ENCODE results near the gene KIF5C.

The KIF5C gene

GRCh38 chr2:148947299-148947698 lies 72.3 kb downstream of the KIF5C start:
- H3K4me3 ChIP-seq (ENCODE audit: low read depth in 1 of 2, low read length in 2 of 2) = no peak overlapping the region
- H3K9me3 ChIP-seq (ENCODE audit: low read length) = no peaks in the 10 kb centered on the region
- H3K36me3 ChIP-seq (ENCODE audit: insufficient read depth, low read length) = no peaks in the 10 kb centered on the region
- no peaks in the 10 kb centered on the region for H3K27me3 ChIP-seq (ENCODE audit: control insufficient read depth in 1 of 2, insufficient read depth in 2 of 2, low read length in 2 of 2)
- no peaks in the 10 kb centered on the region for H3K4me1 ChIP-seq (ENCODE audit: insufficient read depth, low read length)
- H3K9ac ChIP-seq (ENCODE audit: low read length) = no peak overlapping the region
- no peak overlapping the region for H3K27ac ChIP-seq (ENCODE audit: low read depth, low read length)

GRCh38 chr2:148948868-148949267 lies 73.8 kb downstream of the KIF5C start:
- Histone ChIP-seq H3K9me3 (ENCODE audit: low read length) (no peaks in the 10 kb centered on the region), H3K36me3 (ENCODE audit: insufficient read depth, low read length) (no peaks in the 10 kb centered on the region), H3K4me1 (ENCODE audit: insufficient read depth, low read length) (no peaks in the 10 kb centered on the region), H3K27ac (ENCODE audit: low read depth, low read length) (no peak overlapping the region), H3K4me3 (ENCODE audit: low read depth in 1 of 2, low read length in 2 of 2) (no peak overlapping the region), H3K27me3 (ENCODE audit: control insufficient read depth in 1 of 2, insufficient read depth in 2 of 2, low read length in 2 of 2) (no peaks in the 10 kb centered on the region), H3K9ac (ENCODE audit: low read length) (no peak overlapping the region)

DNA sequence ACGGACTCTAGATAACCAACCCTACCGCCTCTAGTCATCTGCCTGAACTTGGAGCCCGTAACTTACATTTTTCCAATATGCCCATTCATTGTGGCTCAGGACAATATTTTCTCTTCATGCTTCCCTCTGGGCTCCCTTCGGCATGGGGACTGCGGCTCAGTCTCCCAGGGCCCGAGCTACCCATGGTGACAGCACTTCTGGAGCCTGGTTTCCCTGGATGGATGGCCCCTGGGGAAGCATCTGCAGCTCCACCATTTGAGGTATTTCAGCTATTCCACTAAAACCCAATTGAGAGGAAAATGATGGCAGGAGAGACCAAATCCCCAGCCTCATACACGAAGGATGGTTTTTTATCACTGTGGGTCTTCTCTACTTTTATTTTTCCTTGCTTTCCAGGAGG lies 74.3 kb downstream of the KIF5C start:
- Histone ChIP-seq H3K27me3 (ENCODE audit: control insufficient read depth in 1 of 2, insufficient read depth in 2 of 2, low read length in 2 of 2) (no peaks in the 10 kb centered on the region), H3K4me1 (ENCODE audit: insufficient read depth, low read length) (no peaks in the 10 kb centered on the region), H3K36me3 (ENCODE audit: insufficient read depth, low read length) (no peaks in the 10 kb centered on the region), H3K27ac (ENCODE audit: low read depth, low read length) (no peak overlapping the region), H3K9ac (ENCODE audit: low read length) (no peak overlapping the region), H3K4me3 (ENCODE audit: low read depth in 1 of 2, low read length in 2 of 2) (no peak overlapping the region), H3K9me3 (ENCODE audit: low read length) (no peaks in the 10 kb centered on the region)

- Histone ChIP-seq H3K9ac (ENCODE audit: low read length) (no peak overlapping the region), H3K27me3 (ENCODE audit: control insufficient read depth in 1 of 2, insufficient read depth in 2 of 2, low read length in 2 of 2) (no peaks in the 10 kb centered on the region), H3K4me1 (ENCODE audit: insufficient read depth, low read length) (no peaks in the 10 kb centered on the region), H3K36me3 (ENCODE audit: insufficient read depth, low read length) (no peaks in the 10 kb centered on the region), H3K27ac (ENCODE audit: low read depth, low read length) (no peak overlapping the region), H3K4me3 (ENCODE audit: low read depth in 1 of 2, low read length in 2 of 2) (no peak overlapping the region), H3K9me3 (ENCODE audit: low read length) (no peaks in the 10 kb centered on the region)
Measured at GRCh38 chr2:148952621-148953020, 77.6 kb downstream of the KIF5C start.

DNA sequence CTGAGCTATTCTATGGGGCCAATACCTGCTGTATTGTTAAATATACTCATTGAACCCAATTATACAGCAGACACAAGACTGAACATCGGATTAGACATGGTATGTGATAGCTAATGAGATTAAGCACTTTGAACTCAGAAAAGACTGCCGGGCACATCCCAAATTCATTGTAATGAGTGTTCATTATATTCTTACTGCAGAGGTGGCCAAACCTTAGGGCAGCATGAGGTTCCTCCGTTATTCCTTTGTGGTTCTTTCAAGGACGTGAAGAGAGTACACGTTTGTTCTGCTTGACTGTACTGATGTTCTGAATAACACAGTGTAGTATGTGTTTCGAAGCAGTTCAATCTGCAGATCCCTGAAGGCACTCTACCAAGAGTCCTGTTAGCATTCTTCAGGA lies 78.4 kb downstream of the KIF5C start:
- H3K4me3 ChIP-seq (ENCODE audit: low read depth in 1 of 2, low read length in 2 of 2) = no peak overlapping the region
- H3K9ac ChIP-seq (ENCODE audit: low read length) = no peak overlapping the region
- no peaks in the 10 kb centered on the region for H3K4me1 ChIP-seq (ENCODE audit: insufficient read depth, low read length)
- H3K36me3 ChIP-seq (ENCODE audit: insufficient read depth, low read length) = no peaks in the 10 kb centered on the region
- H3K27me3 ChIP-seq (ENCODE audit: control insufficient read depth in 1 of 2, insufficient read depth in 2 of 2, low read length in 2 of 2) = no peaks in the 10 kb centered on the region
- no peak overlapping the region for H3K27ac ChIP-seq (ENCODE audit: low read depth, low read length)
- no peaks in the 10 kb centered on the region for H3K9me3 ChIP-seq (ENCODE audit: low read length)

- Histone ChIP-seq H3K36me3 (ENCODE audit: insufficient read depth, low read length) (no peaks in the 10 kb centered on the region), H3K9me3 (ENCODE audit: low read length) (no peaks in the 10 kb centered on the region), H3K4me3 (ENCODE audit: low read depth in 1 of 2, low read length in 2 of 2) (no peak overlapping the region), H3K27me3 (ENCODE audit: control insufficient read depth in 1 of 2, insufficient read depth in 2 of 2, low read length in 2 of 2) (no peaks in the 10 kb centered on the region), H3K27ac (ENCODE audit: low read depth, low read length) (no peak overlapping the region), H3K9ac (ENCODE audit: low read length) (no peak overlapping the region), H3K4me1 (ENCODE audit: insufficient read depth, low read length) (no peaks in the 10 kb centered on the region)
Measured at GRCh38 chr2:148954536-148954935, 79.5 kb downstream of the KIF5C start.

GRCh38 chr2:148955798-148956197 lies 80.8 kb downstream of the KIF5C start:
- Histone ChIP-seq H3K9ac (ENCODE audit: low read length) (no peak overlapping the region), H3K27ac (ENCODE audit: low read depth, low read length) (no peak overlapping the region), H3K9me3 (ENCODE audit: low read length) (no peaks in the 10 kb centered on the region), H3K36me3 (ENCODE audit: insufficient read depth, low read length) (no peaks in the 10 kb centered on the region), H3K4me1 (ENCODE audit: insufficient read depth, low read length) (no peaks in the 10 kb centered on the region), H3K4me3 (ENCODE audit: low read depth in 1 of 2, low read length in 2 of 2) (no peak overlapping the region), H3K27me3 (ENCODE audit: control insufficient read depth in 1 of 2, insufficient read depth in 2 of 2, low read length in 2 of 2) (no peaks in the 10 kb centered on the region)

DNA sequence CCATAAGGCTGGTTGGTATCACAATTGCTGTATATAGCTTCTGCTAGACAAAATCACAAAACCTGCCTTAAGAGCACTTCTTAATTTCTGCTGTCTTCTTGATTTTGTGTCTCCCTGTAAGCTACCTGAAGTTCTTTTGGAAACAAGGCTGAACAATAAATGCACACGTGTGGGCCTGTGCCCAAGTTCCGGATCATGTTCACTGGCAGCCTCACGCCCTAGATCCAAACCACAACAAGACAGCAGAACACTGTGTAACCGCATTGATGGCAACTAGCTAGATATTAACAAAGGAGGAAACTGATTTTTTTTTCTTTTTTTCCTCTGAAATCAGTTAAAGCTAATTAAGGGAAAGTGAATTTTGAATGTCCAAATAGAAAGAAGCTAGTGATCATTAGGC lies 82.0 kb downstream of the KIF5C start:
- Histone ChIP-seq H3K4me1 (ENCODE audit: insufficient read depth, low read length) (no peaks in the 10 kb centered on the region), H3K27me3 (ENCODE audit: control insufficient read depth in 1 of 2, insufficient read depth in 2 of 2, low read length in 2 of 2) (no peaks in the 10 kb centered on the region), H3K27ac (ENCODE audit: low read depth, low read length) (no peak overlapping the region), H3K9me3 (ENCODE audit: low read length) (no peaks in the 10 kb centered on the region), H3K36me3 (ENCODE audit: insufficient read depth, low read length) (no peaks in the 10 kb centered on the region), H3K4me3 (ENCODE audit: low read depth in 1 of 2, low read length in 2 of 2) (no peak overlapping the region), H3K9ac (ENCODE audit: low read length) (no peak overlapping the region)

DNA sequence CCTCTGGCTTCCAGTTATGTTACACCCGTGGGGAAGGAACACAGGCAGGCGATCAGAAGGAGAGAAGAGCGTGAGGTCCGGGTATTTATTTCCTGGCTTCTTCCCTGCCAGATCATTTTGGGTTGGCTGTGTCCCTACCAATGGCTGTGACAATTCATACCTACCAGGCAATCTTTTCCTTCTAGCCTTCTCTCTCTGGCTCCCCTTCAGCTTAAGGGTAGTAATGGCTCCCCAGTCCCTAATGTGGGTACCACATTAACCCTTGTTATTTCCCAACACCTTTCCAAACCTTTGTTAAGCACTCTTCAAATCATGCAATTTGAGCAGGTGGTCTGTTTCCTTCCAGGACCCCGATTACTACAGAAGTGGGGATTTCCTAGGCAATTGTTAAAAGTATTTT lies 84.7 kb downstream of the KIF5C start:
- Histone ChIP-seq H3K27me3 (ENCODE audit: control insufficient read depth in 1 of 2, insufficient read depth in 2 of 2, low read length in 2 of 2) (no peaks in the 10 kb centered on the region), H3K36me3 (ENCODE audit: insufficient read depth, low read length) (no peaks in the 10 kb centered on the region)

DNA sequence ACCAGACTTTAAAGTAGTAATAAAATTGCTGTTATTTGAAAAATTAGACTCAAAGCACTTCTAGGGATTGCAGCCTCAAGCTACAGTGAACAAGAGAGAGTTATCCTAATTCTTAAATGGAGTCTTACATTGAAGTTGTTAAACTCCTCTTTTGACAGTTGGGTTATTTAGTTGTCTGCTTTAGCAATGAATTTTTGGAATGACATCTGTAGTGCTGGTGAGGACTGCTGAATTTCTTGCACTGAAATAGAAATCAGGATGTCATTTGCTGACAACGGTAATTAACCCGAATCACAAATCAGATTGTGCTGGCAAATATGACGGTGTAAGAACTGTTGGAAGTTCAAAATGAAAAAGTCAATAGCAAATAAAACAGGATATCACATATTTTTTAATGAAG lies 85.5 kb downstream of the KIF5C start:
- no peaks in the 10 kb centered on the region for H3K4me1 ChIP-seq (ENCODE audit: insufficient read depth, low read length)
- no peaks in the 10 kb centered on the region for H3K27me3 ChIP-seq (ENCODE audit: control insufficient read depth in 1 of 2, insufficient read depth in 2 of 2, low read length in 2 of 2)
- no peak overlapping the region for H3K4me3 ChIP-seq (ENCODE audit: low read depth in 1 of 2, low read length in 2 of 2)
- H3K36me3 ChIP-seq (ENCODE audit: insufficient read depth, low read length) = no peaks in the 10 kb centered on the region
- no peak overlapping the region for H3K27ac ChIP-seq (ENCODE audit: low read depth, low read length)
- H3K9ac ChIP-seq (ENCODE audit: low read length) = no peak overlapping the region
- no peaks in the 10 kb centered on the region for H3K9me3 ChIP-seq (ENCODE audit: low read length)

More for the DNA sequence above, 84.7 kb downstream of the KIF5C start:
- Histone ChIP-seq H3K27ac (ENCODE audit: low read depth, low read length) (no peak overlapping the region), H3K9me3 (ENCODE audit: low read length) (no peaks in the 10 kb centered on the region), H3K9ac (ENCODE audit: low read length) (no peak overlapping the region), H3K4me3 (ENCODE audit: low read depth in 1 of 2, low read length in 2 of 2) (no peak overlapping the region), H3K4me1 (ENCODE audit: insufficient read depth, low read length) (no peaks in the 10 kb centered on the region)

- no peaks in the 10 kb centered on the region for H3K36me3 ChIP-seq (ENCODE audit: insufficient read depth, low read length)
- H3K9ac ChIP-seq (ENCODE audit: low read length) = no peak overlapping the region
- H3K9me3 ChIP-seq (ENCODE audit: low read length) = no peaks in the 10 kb centered on the region
- no peak overlapping the region for H3K4me3 ChIP-seq (ENCODE audit: low read depth in 1 of 2, low read length in 2 of 2)
- no peaks in the 10 kb centered on the region for H3K27me3 ChIP-seq (ENCODE audit: control insufficient read depth in 1 of 2, insufficient read depth in 2 of 2, low read length in 2 of 2)
- H3K27ac ChIP-seq (ENCODE audit: low read depth, low read length) = no peak overlapping the region
- H3K4me1 ChIP-seq (ENCODE audit: insufficient read depth, low read length) = no peaks in the 10 kb centered on the region
Measured at GRCh38 chr2:148963461-148963860, 88.4 kb downstream of the KIF5C start.

- Histone ChIP-seq H3K9me3 (ENCODE audit: low read length) (no peaks in the 10 kb centered on the region), H3K36me3 (ENCODE audit: insufficient read depth, low read length) (no peaks in the 10 kb centered on the region), H3K27me3 (ENCODE audit: control insufficient read depth in 1 of 2, insufficient read depth in 2 of 2, low read length in 2 of 2) (no peaks in the 10 kb centered on the region), H3K9ac (ENCODE audit: low read length) (no peak overlapping the region), H3K4me1 (ENCODE audit: insufficient read depth, low read length) (no peaks in the 10 kb centered on the region), H3K27ac (ENCODE audit: low read depth, low read length) (no peak overlapping the region), H3K4me3 (ENCODE audit: low read depth in 1 of 2, low read length in 2 of 2) (no peak overlapping the region)
Measured at GRCh38 chr2:148965623-148966437, 90.8 kb downstream of the KIF5C start.
